Right cardiac atrium (tissue), 5 donors: ENCODE measurements around the gene GIGYF2. TPM values are rescaled to one million over a fixed set of nuclear protein-coding genes. Genes with fewer than 3 reads are reported as not detected.

Source experiments
- ATAC-seq, 2 donors: fragments of 200-7000 bp; cut with Tn5 transposase; one replicate each; pipeline versions ENCODE4 v1.8.0 to v1.9.1; 2020; ENCODE audit warnings: moderate library complexity in 2 of 2, mild to moderate bottlenecking in 1 of 2
- DNase-seq, 3 donors: peaks; one replicate each; pipeline ENCODE4 v3.0.0-alpha.2; 2020
- H3K27ac ChIP-seq: one replicate; pipeline ENCODE4 v1.5.1; 2013; ENCODE audit warnings: mild to moderate bottlenecking, low read length, control low read depth, moderate library complexity
- H3K27me3 ChIP-seq: one replicate; pipeline ENCODE4 v1.6.1; 2013; ENCODE audit not compliant: control insufficient read depth, insufficient read depth
- H3K4me1 ChIP-seq: one replicate; pipeline ENCODE4 v1.6.1; 2013; ENCODE audit warnings: low read length; ENCODE audit not compliant: control insufficient read depth, insufficient read depth
- H3K4me3 ChIP-seq: one replicate; pipeline ENCODE4 v1.5.1; 2013; ENCODE audit warnings: low read length, control low read depth
- H3K9me3 ChIP-seq: one replicate; pipeline ENCODE4 v1.6.1; 2013; ENCODE audit warnings: low read length; ENCODE audit not compliant: control insufficient read depth
- WGBS: extraction: QIAGEN DNeasy Blood & Tissue Kit; methylation state at CpG from one replicate; pipeline ENCODE4 v1.1.7; 2013; 5-methylcytosine and 5-hydroxymethylcytosine counted together
- intact Hi-C, 4 donors: fragments of 100-400 bp; cut with DNase I; formaldehyde crosslinking; loops; one replicate each; pipeline versions ENCODE4 v1.11.0 to v1.14.0; 2022 to 2023
- polyA plus RNA-seq: library from polyadenylated mRNA; stranded (reverse); fragments of 200-250 nt; gene quantifications from one replicate; pipeline ENCODE4 v1.2.3, GENCODE V29; 2013
- total RNA-seq, 4 donors: library from RNA; stranded (reverse); fragmentation: NEBNext Ultra II Directional; extraction: Animal tissue kit (Norgen Biotek cat#: 25700); gene quantifications; one replicate each; pipeline ENCODE4 v1.2.1, GENCODE V29; 2021
- donor health status: healthy with polysubstance abuse.
- donor health status: DM: no; HTN: yes; CAD: no.
- donor health status: DM: no; HTN: no; CAD: no.
- donor health status: DM: no; HTN: yes; CAD: no; lungs with severe emphysema.
- donor health status: DM: yes; HTN: yes; CAD: no.

GIGYF2 gene
- total and polyA plus RNA-seq, 5 donors, result 21.6 to 68.2 (median 61.3) TPM

DNA sequence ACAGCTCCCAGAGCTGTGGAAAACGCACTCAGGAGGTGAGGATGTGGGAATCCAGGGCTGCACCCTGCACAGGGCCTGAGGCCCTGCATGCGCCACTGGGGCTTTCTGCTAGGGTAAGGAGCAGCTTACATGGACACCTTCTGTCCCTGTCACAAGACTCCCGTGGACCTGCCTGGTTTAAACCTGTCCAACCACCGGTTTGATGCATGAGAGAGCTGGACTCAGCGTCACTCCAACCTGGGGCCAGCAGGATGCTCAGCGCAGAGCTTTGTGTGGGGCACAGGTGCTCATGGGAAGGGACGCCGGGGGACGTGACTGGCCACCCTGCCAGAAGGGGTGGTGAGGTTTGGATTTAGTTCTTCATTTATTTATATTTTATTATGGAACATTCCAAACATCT, 197.1 kb downstream of the GIGYF2 start:
- DNase-seq (no peak), ATAC-seq (no peak)
- intact Hi-C loops, result no loop called here
- H3K27ac ChIP-seq, result no peak overlapping the region
- H3K4me3 ChIP-seq, result no peak overlapping the region
- no peaks in the 10 kb centered on the region for H3K4me1 ChIP-seq
- 89% methylated on average over 9 of the region's 9 CpGs for WGBS
- no peaks in the 10 kb centered on the region for H3K27me3 ChIP-seq
- H3K9me3 ChIP-seq, result no peaks in the 10 kb centered on the region

DNA sequence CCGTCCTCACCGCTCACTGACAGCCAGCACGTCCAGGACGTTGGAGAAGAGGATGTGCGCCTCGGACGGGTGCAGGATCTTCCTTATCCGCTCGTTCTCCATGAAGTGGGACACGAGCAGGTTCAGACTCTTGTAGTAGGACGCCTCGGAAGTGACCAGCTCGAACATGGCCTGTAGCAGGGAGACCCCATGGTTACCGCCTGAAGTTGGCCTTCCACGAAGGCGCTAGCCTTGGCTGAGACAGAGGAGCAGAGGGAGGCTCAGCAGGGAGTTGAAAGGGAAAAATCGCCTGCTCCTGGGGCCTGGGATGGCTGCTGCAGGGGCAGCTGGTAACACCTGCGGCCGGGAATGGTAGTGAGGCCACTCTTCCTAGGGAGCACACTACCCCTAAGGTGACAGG, 197.6 kb downstream of the GIGYF2 start:
- no peak for DNase-seq
- no peak for ATAC-seq
- Histone ChIP-seq H3K4me3 (no peak overlapping the region), H3K4me1 (no peaks in the 10 kb centered on the region), H3K27me3 (no peaks in the 10 kb centered on the region), H3K27ac (no peak overlapping the region), H3K9me3 (no peaks in the 10 kb centered on the region)
- intact Hi-C loops, result no loop called here
- WGBS, result 89% methylated on average over 19 of the region's 19 CpGs

DNA sequence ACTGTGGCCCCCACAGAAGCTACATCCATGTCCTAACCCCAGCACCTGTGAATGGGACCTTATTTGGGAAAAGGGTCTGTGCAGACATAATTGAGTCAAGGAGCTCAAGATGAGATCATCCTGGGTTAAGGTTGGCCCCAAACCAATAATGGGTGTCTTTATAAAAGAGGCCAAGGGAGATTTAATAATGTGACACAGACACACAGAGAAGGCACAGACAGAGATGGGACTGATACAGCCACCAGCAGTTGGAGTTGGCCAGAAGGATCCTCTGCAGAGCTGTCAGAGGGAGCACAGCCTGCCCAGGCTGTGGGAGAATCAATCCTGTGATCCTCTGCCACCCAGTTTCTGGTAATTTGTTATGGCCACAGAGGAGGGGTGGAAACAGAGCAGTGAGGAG, 199.0 kb downstream of the GIGYF2 start:
- ATAC-seq, result no peak
- Histone ChIP-seq H3K4me1 (no peaks in the 10 kb centered on the region), H3K27me3 (no peaks in the 10 kb centered on the region), H3K27ac (no peak overlapping the region), H3K9me3 (no peaks in the 10 kb centered on the region), H3K4me3 (no peak overlapping the region)
- intact Hi-C loops, result no loop called here
- no peak for DNase-seq

DNA sequence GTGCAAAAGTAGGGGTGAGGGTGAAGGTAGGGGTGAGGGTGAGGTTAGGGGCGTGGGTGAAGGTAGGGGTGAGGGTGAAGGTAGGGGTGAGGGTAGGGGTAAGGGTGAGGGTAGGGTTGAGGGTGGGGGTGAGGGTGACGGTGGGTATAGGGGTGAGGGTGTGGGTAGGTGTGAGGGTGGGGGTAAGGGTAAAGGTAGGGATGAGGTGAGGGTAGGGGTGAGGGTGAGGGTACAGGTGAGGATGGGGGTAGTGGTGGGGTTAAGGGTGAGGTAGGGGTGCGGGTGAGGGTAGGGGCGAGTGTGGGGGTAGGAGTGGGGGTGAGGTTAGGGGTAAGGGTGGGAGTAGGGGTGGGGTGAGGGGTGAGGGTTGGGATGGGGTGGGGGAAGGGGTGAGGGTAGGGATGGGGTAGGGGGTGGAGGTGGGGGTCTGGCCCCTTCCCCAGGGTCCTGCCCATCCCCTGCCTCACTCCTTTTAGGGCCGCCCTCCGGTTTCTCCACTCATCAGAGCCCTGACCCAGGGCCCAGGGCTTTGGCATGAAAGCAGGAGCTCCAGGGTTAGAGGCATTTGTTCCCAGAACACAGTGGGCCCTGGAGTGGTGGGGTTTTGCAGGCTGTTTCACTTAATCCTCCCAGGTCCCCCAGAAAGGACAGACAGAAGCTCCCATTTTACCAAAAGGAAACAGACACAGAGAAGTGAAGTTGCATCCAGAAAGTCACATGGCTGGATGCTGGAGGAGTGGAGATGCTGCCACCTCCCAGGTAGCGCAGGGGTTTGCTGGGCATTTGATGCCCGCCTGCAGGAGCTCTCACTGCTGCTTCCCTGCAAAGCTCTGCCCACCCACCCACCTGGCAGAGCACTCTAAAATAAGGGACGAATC, 199.8 kb downstream of the GIGYF2 start:
- 94% methylated on average over 9 of the region's 9 CpGs for WGBS
- H3K4me1 ChIP-seq, result no peaks in the 10 kb centered on the region
- intact Hi-C loops, result no loop called here

DNA sequence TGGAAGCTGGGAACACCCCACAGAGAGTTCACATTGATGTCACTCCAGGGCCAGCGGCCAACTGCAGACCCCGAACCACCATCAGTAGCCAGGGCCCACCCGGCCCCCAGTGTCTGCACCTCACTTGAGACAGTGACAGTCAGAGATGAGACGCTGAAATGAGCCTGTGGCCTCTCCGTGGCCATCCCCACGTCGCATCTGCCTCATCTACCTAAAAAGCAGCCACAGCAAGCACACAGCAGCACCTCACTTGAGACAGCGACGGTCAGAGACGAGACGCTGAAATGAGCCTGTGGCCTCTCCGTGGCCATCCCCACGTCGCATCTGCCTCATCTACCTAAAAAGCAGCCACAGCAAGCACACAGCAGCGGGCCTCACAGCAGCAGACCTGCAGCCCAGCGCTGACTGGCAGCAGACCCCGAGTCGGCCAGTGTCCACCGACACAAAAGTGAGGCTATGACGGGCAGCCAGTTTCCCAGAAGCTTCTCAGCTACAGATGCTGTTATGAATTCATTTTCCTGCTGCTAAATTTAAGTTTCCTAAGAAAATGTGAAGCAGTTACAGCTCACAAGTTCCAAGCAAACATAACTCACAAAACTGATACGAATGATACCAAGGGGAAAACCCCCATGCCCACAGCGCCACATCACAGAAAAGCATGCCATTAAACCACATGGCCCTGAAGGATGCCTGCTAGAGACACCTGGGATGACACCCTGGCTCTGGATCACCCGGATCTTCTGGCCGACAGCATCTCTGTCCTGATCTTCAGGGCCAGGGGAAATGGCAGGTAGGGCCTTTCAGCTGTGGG, 200.7 kb downstream of the GIGYF2 start:
- no peak overlapping the region for H3K27ac ChIP-seq
- 93% methylated on average over 24 of the region's 24 CpGs for WGBS
- H3K27me3 ChIP-seq, result no peaks in the 10 kb centered on the region
- no peaks in the 10 kb centered on the region for H3K4me1 ChIP-seq
- ATAC-seq (no peak), DNase-seq (no peak)
- no peaks in the 10 kb centered on the region for H3K9me3 ChIP-seq
- H3K4me3 ChIP-seq, result no peak overlapping the region
- intact Hi-C loops, result no loop called here

More for the DNA sequence above, 199.8 kb downstream of the GIGYF2 start:
- Histone ChIP-seq H3K27ac (no peak overlapping the region), H3K9me3 (no peaks in the 10 kb centered on the region), H3K27me3 (no peaks in the 10 kb centered on the region), H3K4me3 (no peak overlapping the region)
- DNase-seq, result no peak
- ATAC-seq, result no peak

DNA sequence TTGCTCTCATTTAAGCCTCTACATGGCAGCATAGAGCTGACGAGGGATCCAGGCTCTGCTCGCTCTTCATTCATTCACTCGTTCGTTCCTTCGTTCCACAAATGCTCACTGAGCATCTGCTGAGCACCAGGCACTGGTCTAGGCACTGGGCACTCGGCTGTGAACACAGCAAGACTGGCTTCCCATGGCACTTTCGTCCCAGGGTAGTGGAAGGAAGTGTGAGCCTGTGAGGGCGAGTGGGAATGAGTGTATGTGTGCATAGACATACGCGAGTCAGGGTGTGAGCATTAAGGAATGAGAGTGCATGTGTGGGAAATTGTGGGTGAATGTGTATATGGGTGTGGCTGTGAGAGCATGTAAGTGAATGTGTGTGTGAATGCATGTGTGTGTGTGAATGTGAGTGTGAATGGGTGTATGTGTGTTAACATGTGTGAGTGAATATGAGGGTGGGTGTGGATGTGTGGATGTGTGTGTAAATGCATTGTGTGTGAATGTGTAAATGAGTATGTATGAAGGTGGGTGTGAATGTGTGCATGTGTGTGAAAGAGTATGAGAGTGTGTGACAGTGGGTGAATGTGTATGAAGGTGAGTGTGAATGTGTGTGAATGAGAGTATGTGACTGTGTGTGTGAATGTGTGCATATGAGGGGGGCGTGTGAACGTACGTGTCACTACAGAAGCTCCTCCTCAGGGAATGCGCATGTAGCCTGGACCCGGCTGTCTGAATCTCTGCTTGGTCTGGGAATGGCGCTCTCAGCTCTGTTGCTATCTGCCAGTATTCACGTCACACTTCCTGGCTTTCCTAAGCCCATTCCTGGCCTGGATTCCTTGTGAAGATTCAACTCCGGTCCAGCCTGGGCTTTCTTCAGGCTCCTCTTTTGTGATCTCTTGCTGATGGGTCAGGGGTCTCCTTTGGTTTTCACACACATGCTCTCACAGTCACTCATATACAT, 201.7 kb downstream of the GIGYF2 start:
- DNase-seq, result no peak
- Histone ChIP-seq H3K4me3 (no peak overlapping the region), H3K27ac (no peak overlapping the region), H3K9me3 (no peaks in the 10 kb centered on the region), H3K27me3 (no peaks in the 10 kb centered on the region), H3K4me1 (no peaks in the 10 kb centered on the region)
- intact Hi-C loops, result no loop called here
- WGBS, result 58% methylated on average over 18 of the region's 18 CpGs
- ATAC-seq, result peak; percentile 51 to 64

DNA sequence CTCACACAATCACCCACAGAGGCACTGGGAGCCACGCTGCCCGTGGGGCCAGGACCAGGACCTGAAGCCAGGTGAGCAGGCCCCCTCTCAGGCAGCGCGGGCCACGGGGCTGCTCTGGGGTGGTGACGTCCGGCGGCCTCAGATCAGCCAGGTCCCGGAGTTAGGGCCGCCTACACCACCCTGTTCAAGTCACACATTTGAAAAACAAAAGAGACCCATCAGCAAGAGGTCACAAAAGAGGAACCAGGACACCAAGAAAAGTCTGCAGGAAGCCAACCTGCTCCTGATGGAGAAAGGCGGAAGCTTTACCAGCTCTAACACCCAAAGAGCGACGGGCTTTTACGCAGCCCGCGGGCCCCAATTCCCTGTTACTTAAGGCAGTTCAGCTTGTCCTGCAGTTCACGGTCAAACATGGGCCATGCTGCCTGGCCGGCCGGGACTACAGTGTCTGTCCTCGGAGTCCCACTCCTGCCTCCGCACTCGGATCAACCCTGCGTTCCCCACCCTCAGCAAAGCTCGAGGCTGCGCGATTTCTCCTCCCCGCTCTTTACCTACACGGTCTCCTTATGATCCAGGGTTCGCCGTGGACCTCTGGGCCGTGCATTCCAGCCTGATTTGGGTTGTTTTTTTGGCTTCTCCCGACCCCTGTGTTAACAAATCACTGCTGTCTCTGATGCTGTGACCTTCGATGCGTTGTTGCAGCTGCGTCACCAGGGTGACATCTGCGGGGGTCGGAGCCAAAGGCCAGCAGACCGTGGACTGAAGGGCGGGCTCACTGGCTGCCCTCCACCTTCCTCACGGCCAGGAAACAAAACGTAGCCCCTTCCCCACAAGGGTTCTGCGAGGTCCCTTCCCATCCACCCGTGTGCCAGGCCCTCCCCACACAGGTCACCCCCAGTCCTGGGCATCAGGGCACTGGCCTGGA, 203.9 kb downstream of the GIGYF2 start:
- no peaks in the 10 kb centered on the region for H3K9me3 ChIP-seq
- DNase-seq (no peak), ATAC-seq (peak in 1 of 2 donors; percentile 20)
- 70% methylated on average over 43 of the region's 43 CpGs for WGBS
- intact Hi-C loops, result no loop called here
- H3K27ac ChIP-seq, result no peak overlapping the region
- no peak overlapping the region for H3K4me3 ChIP-seq
- no peaks in the 10 kb centered on the region for H3K27me3 ChIP-seq
- H3K4me1 ChIP-seq, result no peaks in the 10 kb centered on the region

DNA sequence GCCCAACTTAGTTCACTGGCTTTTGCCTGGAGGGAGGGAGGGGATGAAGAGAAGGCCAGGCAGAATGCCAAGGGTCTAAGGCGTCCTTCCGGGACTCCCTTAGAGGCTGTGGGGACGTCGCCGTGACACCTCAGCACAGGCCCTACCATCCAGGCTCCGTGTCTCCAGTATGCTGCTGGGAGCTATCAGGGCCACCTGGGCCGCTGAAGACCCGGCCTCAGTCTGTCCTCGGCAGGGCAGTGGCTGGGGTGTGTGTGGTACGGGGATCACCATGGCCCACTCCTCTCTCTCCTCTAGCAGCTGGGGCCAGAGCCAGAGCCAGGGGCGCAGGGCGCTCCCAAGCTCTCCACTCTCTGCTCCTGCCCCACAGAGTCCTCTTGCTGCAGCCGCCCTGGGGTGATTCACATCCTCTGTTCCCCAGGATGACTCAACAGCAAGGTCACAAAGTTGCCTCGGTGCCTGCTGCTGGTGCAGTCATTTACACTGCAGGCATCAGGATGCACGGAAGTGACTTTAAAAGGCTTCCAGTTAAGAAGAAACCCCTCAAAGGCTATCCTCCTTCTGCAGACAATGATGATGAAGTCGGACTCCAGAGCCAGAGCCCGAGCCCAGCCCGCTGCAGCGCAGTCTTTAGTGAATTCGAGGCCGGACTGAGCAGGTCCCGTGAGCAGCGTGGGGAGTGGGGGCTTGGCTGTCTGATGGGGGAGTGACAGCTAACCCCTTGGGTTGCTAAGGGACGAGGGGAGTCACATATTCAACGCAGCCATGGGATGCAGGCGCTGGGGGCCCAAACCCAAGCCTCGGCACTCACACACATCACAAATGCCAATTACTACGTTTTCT, 204.8 kb downstream of the GIGYF2 start:
- Histone ChIP-seq H3K27ac (no peak overlapping the region), H3K4me1 (no peaks in the 10 kb centered on the region), H3K4me3 (no peak overlapping the region), H3K9me3 (no peaks in the 10 kb centered on the region), H3K27me3 (no peaks in the 10 kb centered on the region)
- ATAC-seq, result peak in 1 of 2 donors; percentile 91
- intact Hi-C loops, result no loop called here
- WGBS, result 66% methylated on average over 28 of the region's 28 CpGs
- DNase-seq, result peak in 1 of 3 donors; percentile 43

DNA sequence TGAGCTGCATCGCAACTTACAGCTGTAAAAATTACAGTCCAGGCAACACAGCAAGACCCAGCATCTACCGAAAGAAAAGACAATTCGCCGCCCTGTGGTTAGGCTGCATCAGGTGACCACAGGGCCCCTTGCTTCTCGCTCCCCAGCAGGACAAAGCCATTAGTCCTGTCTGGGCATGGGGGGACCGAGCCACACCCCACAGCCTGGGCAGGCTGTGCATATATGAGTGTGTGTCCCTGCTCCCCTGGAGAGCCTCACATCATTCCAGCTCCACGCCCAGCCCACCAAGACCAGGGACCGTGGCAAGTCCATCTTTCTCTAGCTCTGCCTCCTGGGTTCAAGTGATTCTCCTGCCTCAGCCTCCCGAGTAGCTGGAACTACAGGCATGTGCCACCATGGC, 206.9 kb downstream of the GIGYF2 start:
- ATAC-seq (no peak), DNase-seq (no peak)
- WGBS, result 80% methylated on average over 9 of the region's 9 CpGs
- no peak overlapping the region for H3K4me3 ChIP-seq
- H3K4me1 ChIP-seq, result no peaks in the 10 kb centered on the region
- intact Hi-C loops, result no loop called here
- no peak overlapping the region for H3K27ac ChIP-seq
- H3K27me3 ChIP-seq, result no peaks in the 10 kb centered on the region
- H3K9me3 ChIP-seq, result no peaks in the 10 kb centered on the region
